Measurements from ENCODE around the gene PDE2A. TPM values are rescaled to one million over a fixed set of nuclear protein-coding genes. Genes with fewer than 3 reads are reported as not detected.

Gene PDE2A
- total RNA-seq, 2 experiments from 2014 or later: 0.67 to 0.75 TPM

DNA sequence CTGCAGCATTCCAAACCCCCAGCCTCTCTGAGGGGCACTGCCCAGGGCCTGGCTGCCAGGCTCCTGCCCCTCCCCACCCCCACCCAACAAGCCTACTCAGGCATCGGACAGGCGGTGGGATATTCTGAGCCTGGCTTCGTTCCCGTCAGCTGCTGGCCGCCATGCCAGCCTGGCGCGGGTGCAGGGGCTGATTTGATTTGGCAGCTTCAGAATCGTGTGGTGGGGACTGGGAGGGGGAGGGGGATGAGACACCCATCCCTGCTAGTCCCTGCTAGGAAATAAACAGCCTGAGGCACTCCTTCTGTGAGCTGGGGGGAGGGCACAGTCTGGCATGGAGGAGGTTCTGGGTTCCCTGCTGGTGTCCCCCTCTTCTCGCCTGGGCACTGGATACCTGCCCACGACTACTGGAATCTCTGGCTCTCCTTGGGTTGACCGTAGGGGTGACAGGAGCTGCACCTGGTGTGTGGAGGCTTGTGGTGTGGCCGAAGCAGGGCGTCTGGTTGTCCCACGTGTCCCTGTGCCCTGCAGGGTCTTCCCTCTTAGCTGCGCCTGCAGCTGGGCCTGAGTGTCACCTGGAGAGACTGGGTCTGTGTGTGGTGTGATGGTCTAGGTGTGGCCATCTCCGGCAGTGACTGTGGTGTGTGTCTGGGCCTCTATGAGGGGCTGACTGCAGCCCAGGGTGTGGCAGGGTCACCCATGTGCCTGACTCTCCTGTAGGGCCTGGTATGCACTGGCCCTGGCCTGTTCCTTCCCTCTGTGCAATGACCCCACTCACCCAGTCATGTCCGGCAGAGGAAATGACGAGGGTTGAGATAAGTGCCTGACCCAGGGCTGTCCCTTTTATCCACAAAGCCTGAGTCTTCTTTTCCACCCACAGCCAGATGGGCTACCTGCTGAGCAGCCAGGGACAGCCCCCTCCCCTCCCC lies 42.2 kb downstream of the PDE2A start:
- Mint-ChIP-seq H3K4me1 (peaks cover 3% of the 10 kb centered on the region), H3K36me3 (no peaks in the 10 kb centered on the region), H3K27me3 (peaks cover 9% of the 10 kb centered on the region), H3K27ac (no peak overlapping the region), H3K9me3 (ENCODE audit: low read depth) (no peaks in the 10 kb centered on the region), H3K4me3 (no peak overlapping the region)
- DNase-seq: no peak
- ATAC-seq: no peak
- CTCF ChIA-PET: interaction anchor here (1.0 to 1.8 kb wide), 3 partner anchors 23 to 52 kb away, joined by 4 to 6 read pairs (median 4); no protein-coding TSS in a partner anchor

GRCh38 chr11:72630104-72630852 lies 43.9 kb downstream of the PDE2A start:
- CTCF ChIA-PET: interaction anchor here (0.9 kb wide), 1 partner anchor 13 kb away, joined by 6 read pairs; no protein-coding TSS in a partner anchor
- no peak overlapping the region for H3K27ac Mint-ChIP-seq
- H3K9me3 Mint-ChIP-seq (ENCODE audit: low read depth): no peaks in the 10 kb centered on the region
- no peak for ATAC-seq
- peaks cover 3% of the 10 kb centered on the region for H3K4me1 Mint-ChIP-seq
- H3K36me3 Mint-ChIP-seq: no peaks in the 10 kb centered on the region
- no peak overlapping the region for H3K4me3 Mint-ChIP-seq
- H3K27me3 Mint-ChIP-seq: peaks cover 3% of the 10 kb centered on the region
- no peak for DNase-seq

GRCh38 chr11:72629266-72629665 lies 45.0 kb downstream of the PDE2A start:
- peaks cover 2% of the 10 kb centered on the region for H3K27me3 Mint-ChIP-seq
- no peak overlapping the region for H3K27ac Mint-ChIP-seq
- H3K4me1 Mint-ChIP-seq: peaks cover 3% of the 10 kb centered on the region
- ATAC-seq (no peak), DNase-seq (no peak)
- CTCF ChIA-PET: interaction anchor here (0.8 to 1.2 kb wide), 2 partner anchors 15 to 20 kb away, joined by 3 to 5 read pairs; no protein-coding TSS in a partner anchor
- H3K4me3 Mint-ChIP-seq: no peak overlapping the region
- no peaks in the 10 kb centered on the region for H3K9me3 Mint-ChIP-seq (ENCODE audit: low read depth)
- no peaks in the 10 kb centered on the region for H3K36me3 Mint-ChIP-seq

- DNase-seq (no peak), ATAC-seq (no peak)
- Mint-ChIP-seq H3K4me3 (no peak overlapping the region), H3K36me3 (no peaks in the 10 kb centered on the region), H3K27me3 (peaks cover 3% of the 10 kb centered on the region), H3K27ac (no peak overlapping the region), H3K4me1 (peaks cover 6% of the 10 kb centered on the region), H3K9me3 (ENCODE audit: low read depth) (no peaks in the 10 kb centered on the region)
- CTCF ChIA-PET: interaction anchor here (2.2 kb wide), 1 partner anchor 156 kb away, joined by 5 read pairs; no protein-coding TSS in a partner anchor
Observed at GRCh38 chr11:72627594-72628281, 46.5 kb downstream of the PDE2A start.

DNA sequence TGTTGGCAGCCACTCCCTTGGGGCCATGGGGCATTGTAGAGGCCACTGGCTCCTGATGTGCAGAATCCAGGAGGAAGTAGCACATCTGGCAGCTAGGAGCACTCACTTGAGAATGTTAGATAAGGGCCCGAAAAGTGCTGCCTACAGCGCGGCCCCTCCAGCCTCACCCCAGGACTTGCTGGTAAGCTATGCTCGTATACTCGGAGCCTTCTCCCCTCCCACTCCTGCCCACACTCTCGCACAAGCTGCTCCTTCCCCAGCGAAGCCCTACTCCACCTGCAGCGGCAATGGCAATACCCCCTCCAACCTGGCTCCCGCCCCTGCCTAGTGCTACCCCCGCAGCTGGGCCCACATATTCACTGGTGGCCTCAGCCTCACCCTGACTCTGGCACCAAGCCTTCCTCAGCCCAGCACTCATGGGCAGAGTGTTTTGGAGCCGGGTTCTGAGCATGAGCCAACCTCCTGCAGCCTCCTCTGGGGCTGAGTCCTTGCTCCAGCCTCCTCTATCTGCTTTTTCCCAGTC lies 47.7 kb downstream of the PDE2A start:
- no peak overlapping the region for H3K27ac Mint-ChIP-seq
- H3K9me3 Mint-ChIP-seq (ENCODE audit: low read depth): no peaks in the 10 kb centered on the region
- peaks cover 18% of the 10 kb centered on the region for H3K4me1 Mint-ChIP-seq
- no peaks in the 10 kb centered on the region for H3K36me3 Mint-ChIP-seq
- CTCF ChIA-PET: interaction anchor here (1.2 to 2.2 kb wide), 3 partner anchors 15 to 155 kb away, joined by 3 to 5 read pairs (median 3); no protein-coding TSS in a partner anchor
- ATAC-seq (no peak), DNase-seq (no peak)
- H3K4me3 Mint-ChIP-seq: no peak overlapping the region
- H3K27me3 Mint-ChIP-seq: peaks cover 6% of the 10 kb centered on the region

DNA sequence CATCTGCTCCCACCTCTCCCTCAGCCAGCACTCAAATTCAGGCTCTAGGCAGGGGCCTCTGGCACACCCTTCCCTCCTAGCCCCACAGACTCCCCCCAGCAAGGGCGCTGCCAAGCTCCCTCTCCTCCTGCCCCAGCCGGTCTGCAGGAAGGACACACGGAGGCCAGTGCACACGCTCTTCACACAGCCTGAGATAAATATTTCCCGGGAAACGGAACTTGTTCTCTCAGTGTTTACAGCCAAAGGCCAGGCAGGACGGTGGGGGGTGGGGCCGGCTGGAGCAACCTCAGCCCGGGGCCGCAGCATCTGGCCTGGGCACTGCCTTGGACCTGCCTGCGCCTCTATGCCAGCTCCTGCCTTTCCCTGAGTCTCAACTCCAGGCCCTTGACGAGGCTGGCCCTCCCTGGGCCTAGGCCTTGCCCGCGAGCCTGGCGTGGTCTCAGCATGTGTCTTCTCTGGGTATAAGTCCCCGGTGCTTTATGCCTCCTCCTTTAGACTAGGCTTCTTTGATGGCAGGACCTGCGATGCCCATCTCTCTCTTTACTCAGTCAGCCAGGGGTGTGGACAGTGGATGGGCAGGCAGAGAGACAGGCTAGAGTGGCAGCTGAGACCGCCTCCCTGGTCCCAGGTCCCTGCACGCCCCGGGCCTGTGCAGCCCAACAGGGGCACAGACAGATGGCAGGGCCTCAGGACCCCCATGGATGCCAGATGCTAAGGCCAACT lies 48.4 kb downstream of the PDE2A start:
- Mint-ChIP-seq H3K27ac (no peak overlapping the region), H3K36me3 (no peaks in the 10 kb centered on the region), H3K4me1 (peaks cover 24% of the 10 kb centered on the region), H3K9me3 (ENCODE audit: low read depth) (no peaks in the 10 kb centered on the region), H3K4me3 (no peak overlapping the region), H3K27me3 (peaks cover 6% of the 10 kb centered on the region)
- CTCF ChIA-PET: interaction anchor here (1.2 to 2.2 kb wide), 4 partner anchors 16 to 154 kb away, joined by 3 to 5 read pairs (median 4); no protein-coding TSS in a partner anchor
- ATAC-seq: no peak
- DNase-seq: no peak

- Mint-ChIP-seq H3K9me3 (ENCODE audit: low read depth) (no peaks in the 10 kb centered on the region), H3K36me3 (no peaks in the 10 kb centered on the region), H3K4me3 (no peak overlapping the region), H3K4me1 (peaks cover 32% of the 10 kb centered on the region), H3K27me3 (peaks cover 6% of the 10 kb centered on the region), H3K27ac (no peak overlapping the region)
- DNase-seq (no peak), ATAC-seq (no peak)
- CTCF ChIA-PET: interaction anchor here (1.5 kb wide), 1 partner anchor 35 kb away, joined by 4 read pairs; no protein-coding TSS in a partner anchor
Observed at GRCh38 chr11:72624496-72625201, 49.6 kb downstream of the PDE2A start.

GRCh38 chr11:72623052-72623451 lies 51.2 kb downstream of the PDE2A start:
- no peak overlapping the region for H3K27ac Mint-ChIP-seq
- H3K4me3 Mint-ChIP-seq: no peak overlapping the region
- no peaks in the 10 kb centered on the region for H3K36me3 Mint-ChIP-seq
- no peak for ATAC-seq
- peaks cover 35% of the 10 kb centered on the region for H3K4me1 Mint-ChIP-seq
- H3K27me3 Mint-ChIP-seq: peaks cover 9% of the 10 kb centered on the region
- H3K9me3 Mint-ChIP-seq (ENCODE audit: low read depth): no peaks in the 10 kb centered on the region
- no peak for DNase-seq
- CTCF ChIA-PET: interaction anchor here (0.9 to 4.6 kb wide), 4 partner anchors 13 to 39 kb away, joined by 3 to 28 read pairs (median 17); no protein-coding TSS in a partner anchor

GRCh38 chr11:72621008-72621610 lies 53.1 kb downstream of the PDE2A start:
- DNase-seq (peak; percentile 72), ATAC-seq (peak; percentile 85)
- CTCF ChIA-PET: interaction anchor here (0.8 to 4.6 kb wide), 11 partner anchors 11 to 65 kb away, joined by 3 to 28 read pairs (median 4); no protein-coding TSS in a partner anchor
- Mint-ChIP-seq H3K4me1 (peaks cover 35% of the 10 kb centered on the region), H3K27ac (peak overlapping the region; percentile 65), H3K27me3 (peaks cover 9% of the 10 kb centered on the region), H3K9me3 (ENCODE audit: low read depth) (no peaks in the 10 kb centered on the region), H3K36me3 (no peaks in the 10 kb centered on the region), H3K4me3 (no peak overlapping the region)

- CTCF ChIA-PET: interaction anchor here (0.9 kb wide), 1 partner anchor 19 kb away, joined by 3 read pairs; no protein-coding TSS in a partner anchor
- no peak overlapping the region for H3K4me3 Mint-ChIP-seq
- ATAC-seq: no peak
- DNase-seq: no peak
- H3K27me3 Mint-ChIP-seq: peaks cover 22% of the 10 kb centered on the region
- no peaks in the 10 kb centered on the region for H3K9me3 Mint-ChIP-seq (ENCODE audit: low read depth)
- H3K27ac Mint-ChIP-seq: no peak overlapping the region
- no peaks in the 10 kb centered on the region for H3K36me3 Mint-ChIP-seq
- H3K4me1 Mint-ChIP-seq: peaks cover 35% of the 10 kb centered on the region
Observed at GRCh38 chr11:72618803-72619202, 55.4 kb downstream of the PDE2A start.

DNA sequence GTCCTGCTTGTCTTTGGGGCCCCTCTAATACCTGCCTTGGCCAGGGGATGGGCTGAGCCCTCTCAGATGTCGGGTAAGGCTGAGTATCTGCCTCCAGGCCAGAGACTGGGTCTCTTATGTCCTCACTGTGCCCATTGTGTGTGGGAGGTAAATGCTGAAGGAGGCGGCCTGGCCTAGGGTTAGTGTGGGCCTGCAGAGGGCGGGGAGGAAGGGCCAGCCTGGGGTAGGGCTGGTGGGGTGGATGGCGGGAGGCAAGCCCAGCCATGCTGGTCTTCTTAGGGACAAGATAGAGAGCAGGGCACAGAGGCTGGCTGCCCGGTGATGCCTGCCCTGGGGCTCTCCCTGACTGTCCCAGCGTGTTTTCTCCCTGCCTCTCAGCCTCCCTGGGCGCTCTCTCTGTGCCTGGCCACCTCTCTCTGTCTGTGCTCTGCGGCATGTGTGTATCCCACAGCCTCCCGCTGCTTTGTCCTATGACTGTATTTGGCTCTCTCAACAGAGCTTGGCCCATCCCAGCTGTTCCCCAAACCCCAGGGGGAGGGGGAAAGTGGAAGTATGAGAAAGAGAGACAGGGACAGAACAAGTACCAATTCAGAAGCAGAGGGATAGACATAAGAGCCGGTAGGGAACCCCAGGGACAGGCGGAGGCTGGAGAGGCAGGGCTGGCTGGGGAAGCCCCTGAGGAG lies 57.0 kb downstream of the PDE2A start:
- Mint-ChIP-seq H3K27ac (no peak overlapping the region), H3K27me3 (peaks cover 25% of the 10 kb centered on the region), H3K4me3 (no peak overlapping the region), H3K36me3 (no peaks in the 10 kb centered on the region), H3K4me1 (peaks cover 31% of the 10 kb centered on the region), H3K9me3 (ENCODE audit: low read depth) (no peaks in the 10 kb centered on the region)
- CTCF ChIA-PET: interaction anchor here (1.2 to 1.4 kb wide), 2 partner anchors 19 to 31 kb away, joined by 3 to 5 read pairs; no protein-coding TSS in a partner anchor
- ATAC-seq (no peak), DNase-seq (no peak)

Measured in activated CD8-positive, alpha-beta memory T cell treated with anti-CD3 and anti-CD28 coated beads, Interleukin-2, amount 10 ng/mL, durations not matched to agents 7 days and 5 days (primary cell).